Measurements from ENCODE around the gene LSAMP. TPM values are rescaled to one million over a fixed set of nuclear protein-coding genes. Genes with fewer than 3 reads are reported as not detected.

Gene LSAMP
- total RNA-seq, 1 experiment from 2014 or later, result not detected

- H3K36me3 Mint-ChIP-seq (ENCODE audit: insufficient read depth, unreplicated experiment), result no peaks in the 10 kb centered on the region
- Histone ChIP-seq H3K27me3 (replicated peaks; ENCODE audit: control insufficient read depth, insufficient read depth, low read length) (no peaks in the 10 kb centered on the region), H3K4me3 (ENCODE audit: low read depth, low read length) (no peak overlapping the region), H3K4me1 (no peaks in the 10 kb centered on the region), H3K36me3 (ENCODE audit: control insufficient read depth, insufficient read depth, low read length) (no peaks in the 10 kb centered on the region), H3K9me3 (no peaks in the 10 kb centered on the region)
- POLR2A ChIA-PET, result no interaction called here
- no peak overlapping the region for H3K27ac Mint-ChIP-seq (ENCODE audit: unreplicated experiment)
- intact Hi-C loops (cut with micrococcal nuclease; ENCODE audit: unreplicated experiment), result no loop called here
- no peaks in the 10 kb centered on the region for H3K4me1 Mint-ChIP-seq (ENCODE audit: low read depth, unreplicated experiment)
- TF ChIP-seq CTCF (IDR thresholded peaks at IDR 0.05; ENCODE audit: insufficient read depth in 1 of 2, low read depth in 1 of 2, low read length in 1 of 2, severe bottlenecking in 1 of 2, unreplicated experiment in 1 of 2), result no peak
- H3K27me3 Mint-ChIP-seq (ENCODE audit: insufficient read depth, unreplicated experiment), result peaks cover 8% of the 10 kb centered on the region
- no peaks in the 10 kb centered on the region for H3K9me3 Mint-ChIP-seq (ENCODE audit: unreplicated experiment)
- CTCF ChIA-PET, result no interaction called here
- BruUV-seq (replicated peaks), result no TSS peak
- H3K4me3 Mint-ChIP-seq (ENCODE audit: unreplicated experiment), result no peak overlapping the region
- DNase-seq, result no peak
These were observed 606.5 kb downstream of the LSAMP start for GRCh38 chr3:115838786-115839185.

GRCh38 chr3:115836944-115837343 lies 608.3 kb downstream of the LSAMP start:
- H3K4me3 Mint-ChIP-seq (ENCODE audit: unreplicated experiment), result no peak overlapping the region
- no peaks in the 10 kb centered on the region for H3K9me3 ChIP-seq
- peaks cover 8% of the 10 kb centered on the region for H3K27me3 Mint-ChIP-seq (ENCODE audit: insufficient read depth, unreplicated experiment)
- intact Hi-C loops (cut with micrococcal nuclease; ENCODE audit: unreplicated experiment), result no loop called here
- H3K4me1 Mint-ChIP-seq (ENCODE audit: low read depth, unreplicated experiment), result no peaks in the 10 kb centered on the region
- H3K4me3 ChIP-seq (ENCODE audit: low read depth, low read length), result no peak overlapping the region
- peak; percentile 39 to 54 for TF ChIP-seq CTCF (IDR thresholded peaks at IDR 0.05; ENCODE audit: insufficient read depth in 1 of 2, low read depth in 1 of 2, low read length in 1 of 2, severe bottlenecking in 1 of 2, unreplicated experiment in 1 of 2)
- no peaks in the 10 kb centered on the region for H3K9me3 Mint-ChIP-seq (ENCODE audit: unreplicated experiment)
- no peak overlapping the region for H3K27ac Mint-ChIP-seq (ENCODE audit: unreplicated experiment)
- no peaks in the 10 kb centered on the region for H3K36me3 ChIP-seq (ENCODE audit: control insufficient read depth, insufficient read depth, low read length)
- CTCF ChIA-PET, result no interaction called here
- POLR2A ChIA-PET, result no interaction called here
- no TSS peak for BruUV-seq (replicated peaks)
- no peaks in the 10 kb centered on the region for H3K4me1 ChIP-seq
- no peaks in the 10 kb centered on the region for H3K36me3 Mint-ChIP-seq (ENCODE audit: insufficient read depth, unreplicated experiment)
- no peak for DNase-seq
- H3K27me3 ChIP-seq (replicated peaks; ENCODE audit: control insufficient read depth, insufficient read depth, low read length), result no peaks in the 10 kb centered on the region

GRCh38 chr3:115835946-115836345 lies 609.3 kb downstream of the LSAMP start:
- intact Hi-C loops (cut with micrococcal nuclease; ENCODE audit: unreplicated experiment), result no loop called here

More at GRCh38 chr3:115835946-115836345, 609.3 kb downstream of the LSAMP start:
- Mint-ChIP-seq H3K9me3 (ENCODE audit: unreplicated experiment) (no peaks in the 10 kb centered on the region), H3K27me3 (ENCODE audit: insufficient read depth, unreplicated experiment) (peaks cover 12% of the 10 kb centered on the region), H3K36me3 (ENCODE audit: insufficient read depth, unreplicated experiment) (no peaks in the 10 kb centered on the region), H3K4me3 (ENCODE audit: unreplicated experiment) (no peak overlapping the region), H3K27ac (ENCODE audit: unreplicated experiment) (no peak overlapping the region), H3K4me1 (ENCODE audit: low read depth, unreplicated experiment) (no peaks in the 10 kb centered on the region)
- Histone ChIP-seq H3K4me1 (no peaks in the 10 kb centered on the region), H3K4me3 (ENCODE audit: low read depth, low read length) (no peak overlapping the region), H3K27me3 (replicated peaks; ENCODE audit: control insufficient read depth, insufficient read depth, low read length) (no peaks in the 10 kb centered on the region; the same call in 1 of the 2 replicates), H3K9me3 (no peaks in the 10 kb centered on the region), H3K36me3 (ENCODE audit: control insufficient read depth, insufficient read depth, low read length) (no peaks in the 10 kb centered on the region)
- POLR2A ChIA-PET, result no interaction called here
- no peak for TF ChIP-seq CTCF (IDR thresholded peaks at IDR 0.05; ENCODE audit: insufficient read depth in 1 of 2, low read depth in 1 of 2, low read length in 1 of 2, severe bottlenecking in 1 of 2, unreplicated experiment in 1 of 2)
- CTCF ChIA-PET, result interaction anchor here (0.7 to 1.6 kb wide), 2 partner anchors 21 to 52 kb away, joined by 3 to 6 read pairs; no protein-coding TSS in a partner anchor
- no peak for DNase-seq
- BruUV-seq (replicated peaks), result no TSS peak

Data from Caco-2 (cell line).